ENCODE data around the gene CDH10.

CDH10 gene

GRCh38 chr5:24480952-24481351 is 163.8 kb downstream of the CDH10 start:
- no peak for DNase-seq (ENCODE audit: low read depth)

- no peak for DNase-seq (ENCODE audit: low read depth)
Measured at GRCh38 chr5:24477958-24478357, 166.8 kb downstream of the CDH10 start.

GRCh38 chr5:24475101-24475500 is 169.7 kb downstream of the CDH10 start:
- DNase-seq (ENCODE audit: low read depth): no peak

- DNase-seq (ENCODE audit: low read depth): no peak
Measured at GRCh38 chr5:24474685-24475084, 170.1 kb downstream of the CDH10 start.

- DNase-seq (ENCODE audit: low read depth): no peak
Measured at GRCh38 chr5:24472518-24472917, 172.3 kb downstream of the CDH10 start.

- DNase-seq (ENCODE audit: low read depth): no peak
Measured at GRCh38 chr5:24444414-24444813, 200.4 kb downstream of the CDH10 start.

- DNase-seq (ENCODE audit: low read depth): no peak
Measured at GRCh38 chr5:24439465-24439864, 205.3 kb downstream of the CDH10 start.

Measured in HS-5 (cell line).